ENCODE results near the gene C1QA. TPM values are rescaled to one million over a fixed set of nuclear protein-coding genes. Genes with fewer than 3 reads are reported as not detected.
A peak's percentile ranks its signal among the peaks of the same experiment; 100 is the strongest.

C1QA gene
- total RNA-seq, 1 donor from 2014 or later, result 935 TPM

GRCh38 chr1:22658385-22659163 lies 22.1 kb downstream of the C1QA start:
- ATAC-seq (no peak), DNase-seq (no peak)
- TF ChIP-seq CTCF (IDR thresholded peaks at IDR 0.05), result no peak
- intact Hi-C loops (cut with DNase I), result no loop called here
- Histone ChIP-seq H3K9me3 (no peaks in the 10 kb centered on the region), H3K27me3 (ENCODE audit: low read depth) (peaks cover 8% of the 10 kb centered on the region), H3K4me1 (no peaks in the 10 kb centered on the region), H3K36me3 (peaks cover 8% of the 10 kb centered on the region), H3K27ac (no peak overlapping the region), H3K4me3 (peak overlapping the region; percentile 51)

- peaks cover 8% of the 10 kb centered on the region for H3K27me3 ChIP-seq (ENCODE audit: low read depth)
- H3K4me1 ChIP-seq, result no peaks in the 10 kb centered on the region
- DNase-seq (no peak), ATAC-seq (no peak)
- peaks cover 8% of the 10 kb centered on the region for H3K36me3 ChIP-seq
- intact Hi-C loops (cut with DNase I), result no loop called here
- H3K27ac ChIP-seq, result no peak overlapping the region
- no peak for TF ChIP-seq CTCF (IDR thresholded peaks at IDR 0.05)
- H3K4me3 ChIP-seq, result no peak overlapping the region
- no peaks in the 10 kb centered on the region for H3K9me3 ChIP-seq
These were observed 24.4 kb downstream of the C1QA start for GRCh38 chr1:22660716-22661241.

- Histone ChIP-seq H3K27me3 (ENCODE audit: low read depth) (peaks cover 5% of the 10 kb centered on the region), H3K27ac (no peak overlapping the region), H3K4me1 (no peaks in the 10 kb centered on the region), H3K4me3 (no peak overlapping the region), H3K9me3 (no peaks in the 10 kb centered on the region), H3K36me3 (peaks cover 8% of the 10 kb centered on the region)
- DNase-seq, result no peak
- intact Hi-C loops (cut with DNase I), result no loop called here
- no peak for ATAC-seq
- no peak for TF ChIP-seq CTCF (IDR thresholded peaks at IDR 0.05)
These were observed 25.5 kb downstream of the C1QA start for GRCh38 chr1:22661880-22662279.

GRCh38 chr1:22662318-22662717 lies 25.9 kb downstream of the C1QA start:
- Histone ChIP-seq H3K9me3 (no peaks in the 10 kb centered on the region), H3K4me3 (no peak overlapping the region), H3K36me3 (peaks cover 8% of the 10 kb centered on the region), H3K4me1 (no peaks in the 10 kb centered on the region), H3K27ac (no peak overlapping the region), H3K27me3 (ENCODE audit: low read depth) (peaks cover 1% of the 10 kb centered on the region)
- ATAC-seq (peak; percentile 52 to 82), DNase-seq (no peak)
- no peak for TF ChIP-seq CTCF (IDR thresholded peaks at IDR 0.05)
- intact Hi-C loops (cut with DNase I), result no loop called here

- no peaks in the 10 kb centered on the region for H3K27me3 ChIP-seq (ENCODE audit: low read depth)
- H3K4me3 ChIP-seq, result no peak overlapping the region
- ATAC-seq (peak in 1 of 2 donors; percentile 18), DNase-seq (no peak)
- peaks cover 8% of the 10 kb centered on the region for H3K36me3 ChIP-seq
- H3K4me1 ChIP-seq, result no peaks in the 10 kb centered on the region
- TF ChIP-seq CTCF (IDR thresholded peaks at IDR 0.05), result no peak
- no peak overlapping the region for H3K27ac ChIP-seq
- intact Hi-C loops (cut with DNase I), result no loop called here
- H3K9me3 ChIP-seq, result no peaks in the 10 kb centered on the region
These were observed 26.6 kb downstream of the C1QA start for GRCh38 chr1:22662986-22663408.
